OCI-LY3 (cell line): ENCODE measurements around the gene ZNF497.
"Not testable (repeated sequence)": the region's sequence is repeated elsewhere in the genome, so short reads cannot be mapped to it uniquely, and the experiment has no call there.

Source experiments
- CTCF ChIP-seq: fragments of 200-600, 300-600 bp; sonication (generic); IDR thresholded peaks from 2 replicates; pipeline ENCODE4 v1.5.1; 2014; ENCODE audit warnings: antibody characterized with exemption, low read length, low read depth
- EZH2phosphoT487 ChIP-seq: fragments of 200-600 bp; shearing (Covaris generic); IDR thresholded peaks from 2 replicates; pipeline ENCODE4 v1.6.1; 2018; ENCODE audit warnings: antibody characterized with exemption, mixed run types, low read depth

- TF ChIP-seq CTCF, EZH2phosphoT487: not testable (repeated sequence)
Measured at GRCh38 chr19:58403920-58404478, 41.4 kb upstream of the ZNF497 start.
